ENCODE results near the gene CCDC188. TPM values are rescaled to one million over a fixed set of nuclear protein-coding genes. Genes with fewer than 3 reads are reported as not detected.

Gene CCDC188
- polyA plus RNA-seq, 3 donors = 0.48 to 3.0 (median 0.86) TPM

DNA sequence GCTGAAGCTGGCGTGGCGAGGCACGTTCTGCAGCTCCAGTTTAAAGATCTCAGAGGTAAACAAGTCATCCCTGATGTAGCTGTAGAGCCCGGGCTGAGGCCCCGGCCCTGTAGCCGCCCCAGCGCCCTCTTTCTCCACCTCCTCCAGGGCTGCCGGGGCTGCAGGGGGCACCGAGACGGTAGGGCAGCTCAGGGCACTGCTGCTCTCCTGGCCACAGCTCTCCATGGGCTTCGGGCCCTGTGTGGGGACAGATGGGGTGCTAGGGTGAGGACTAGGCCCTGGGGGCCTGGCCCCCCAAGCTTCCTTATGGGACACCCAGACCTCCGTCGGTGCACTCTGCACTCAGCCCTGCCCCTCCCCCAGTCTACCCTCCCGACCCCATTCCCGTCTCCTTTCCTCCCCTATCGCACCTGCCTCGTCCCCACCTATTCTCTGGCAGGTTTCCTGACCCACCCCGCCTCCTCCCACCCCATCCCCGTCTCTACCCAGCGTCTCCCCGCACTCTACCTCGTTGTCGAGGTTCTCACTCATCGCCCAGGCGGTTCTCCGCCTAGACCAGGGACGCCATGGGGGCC, 34.4 kb downstream of the CCDC188 start:
- peak overlapping the region; percentile 40 for H3K27ac ChIP-seq (ENCODE audit: low read depth, low read length)
- 6 to 9% (median 8%) methylated on average over 27 of the region's 27 CpGs for WGBS, 3 donors

DNA sequence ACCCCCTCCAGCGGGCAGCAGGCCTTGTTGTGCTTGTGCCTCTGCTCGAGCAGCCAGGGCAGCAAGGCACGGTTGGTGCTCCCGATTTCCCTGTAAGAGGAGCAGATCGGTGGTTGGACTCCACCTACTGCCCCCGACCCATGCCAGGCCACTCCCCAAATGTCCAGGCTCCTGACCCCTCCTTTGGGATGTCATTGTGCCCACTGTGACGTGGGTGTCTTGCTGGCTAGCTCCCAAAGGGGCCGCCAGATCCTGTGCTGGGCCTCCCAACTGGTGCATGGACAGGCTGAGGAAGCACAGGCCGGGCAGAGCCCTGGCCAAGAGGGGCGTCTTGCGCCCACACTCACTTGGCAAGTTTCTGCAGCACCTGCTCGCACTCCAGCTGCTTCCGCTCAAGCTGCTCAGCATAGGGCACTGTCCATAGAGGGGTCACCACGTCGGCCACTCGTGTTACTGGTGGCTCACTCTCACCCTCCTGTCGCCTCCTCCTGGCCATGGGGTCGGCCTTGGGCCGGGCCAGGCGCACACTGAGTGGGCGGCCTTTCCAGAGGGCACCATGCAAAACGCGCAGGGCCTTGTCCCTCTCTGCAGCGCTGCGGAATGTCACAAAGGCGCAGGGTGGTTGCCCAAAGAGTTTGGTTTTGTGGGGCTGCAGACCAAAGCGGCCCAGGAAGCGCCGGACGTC, 35.0 kb downstream of the CCDC188 start, which contains the start of gene RANBP1:
Gene RANBP1, plus strand, starts transcription at position 414 of the 685 bp plus-strand sequence. Its CDS starts 81 bp downstream, at position 495.
- peak within 1 kb of the TSS; percentile 40 for H3K27ac ChIP-seq (ENCODE audit: low read depth, low read length)
- 52 to 74% (median 73%) methylated on average over 30 of the region's 30 CpGs for WGBS, 3 donors

DNA sequence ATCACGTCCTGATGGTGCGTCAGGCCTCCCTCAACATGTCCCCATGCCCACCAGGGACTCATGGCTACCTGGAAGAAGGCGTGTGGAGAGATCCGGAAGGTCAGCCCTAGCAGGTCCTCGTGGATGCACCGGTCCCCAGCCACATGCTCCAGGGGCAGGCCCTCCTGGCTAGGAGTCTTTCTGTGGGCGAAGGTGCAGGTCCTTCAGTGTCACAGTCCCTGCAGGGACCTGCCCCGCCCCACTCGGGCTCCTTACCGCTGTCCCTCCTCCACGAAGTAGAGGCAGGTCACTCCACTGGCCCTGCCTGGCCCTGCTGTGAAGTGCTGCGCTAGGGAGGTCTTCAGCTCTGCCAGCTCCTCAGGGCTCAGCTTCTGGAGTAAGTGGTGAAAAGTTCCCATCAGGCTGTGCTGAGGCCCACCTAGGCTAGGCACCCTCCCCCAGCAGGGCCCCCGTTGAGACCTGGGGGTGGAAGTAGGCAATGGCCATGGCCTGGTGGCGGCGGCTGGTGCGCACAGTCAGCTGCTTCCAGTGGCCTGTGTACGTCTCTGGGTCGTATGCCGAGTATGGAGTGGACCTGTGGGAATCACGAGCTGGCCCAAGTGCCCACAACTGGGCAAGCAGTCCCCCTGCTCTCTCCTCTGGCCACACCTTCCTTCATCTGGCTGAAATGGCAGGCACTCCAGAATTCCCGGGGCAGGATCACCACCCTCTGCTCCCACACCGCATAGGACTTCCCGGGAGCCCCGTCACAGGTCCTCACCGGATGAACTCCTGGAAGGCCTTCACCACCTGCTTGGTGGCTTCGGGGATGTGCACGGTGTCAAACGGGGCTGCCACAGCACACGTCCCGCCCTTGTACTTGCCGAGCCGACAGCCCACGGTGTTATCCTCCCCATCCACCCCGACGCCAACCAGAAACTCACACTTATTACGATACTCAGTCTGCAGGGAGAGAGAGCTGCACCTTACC, 36.1 kb downstream of the CCDC188 start:
- H3K27ac ChIP-seq (ENCODE audit: low read depth, low read length) = no peak overlapping the region
- 89 to 90% (median 89%) methylated on average over 36 of the region's 36 CpGs for WGBS, 3 donors

DNA sequence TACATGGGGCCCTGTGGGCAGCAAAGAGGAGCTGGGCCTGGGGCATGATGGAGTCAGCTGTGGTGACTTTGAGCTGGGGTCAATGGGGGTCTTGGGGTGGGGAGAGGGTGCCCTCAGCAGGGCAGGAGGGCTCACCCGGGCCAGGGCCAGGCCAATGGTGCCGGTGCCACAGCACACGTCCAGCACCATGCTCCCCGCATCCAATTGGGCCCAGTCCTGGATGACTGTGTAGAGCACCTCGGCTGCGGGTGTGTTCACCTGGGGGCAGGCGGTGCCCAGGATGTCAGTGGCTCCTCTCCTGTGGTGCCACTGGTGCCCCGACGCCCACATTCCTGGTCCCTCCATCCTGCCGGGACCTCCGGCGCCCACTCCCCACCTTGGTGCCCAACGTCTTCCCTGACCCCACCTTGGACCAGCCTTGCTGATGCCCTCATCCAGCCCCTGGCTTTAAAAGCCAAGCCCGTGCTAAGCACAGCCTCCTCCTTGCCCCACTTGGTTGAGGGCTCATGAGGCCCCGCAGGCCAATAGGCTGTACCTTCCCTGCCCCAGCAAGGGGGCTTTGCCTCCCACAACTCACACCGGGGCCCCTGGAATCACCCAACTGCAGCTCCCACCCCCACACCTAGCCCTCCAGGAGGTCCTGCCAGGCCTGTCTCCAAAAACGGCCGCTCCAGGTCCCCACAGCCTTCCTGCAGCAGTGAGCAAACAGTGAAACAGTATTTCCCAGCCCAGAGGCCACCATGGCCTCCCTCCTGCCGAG, 37.1 kb downstream of the CCDC188 start:
- no peak overlapping the region for H3K27ac ChIP-seq (ENCODE audit: low read depth, low read length)
- WGBS, 3 donors = 87 to 92% (median 87%) methylated on average over 19 of the region's 19 CpGs

DNA sequence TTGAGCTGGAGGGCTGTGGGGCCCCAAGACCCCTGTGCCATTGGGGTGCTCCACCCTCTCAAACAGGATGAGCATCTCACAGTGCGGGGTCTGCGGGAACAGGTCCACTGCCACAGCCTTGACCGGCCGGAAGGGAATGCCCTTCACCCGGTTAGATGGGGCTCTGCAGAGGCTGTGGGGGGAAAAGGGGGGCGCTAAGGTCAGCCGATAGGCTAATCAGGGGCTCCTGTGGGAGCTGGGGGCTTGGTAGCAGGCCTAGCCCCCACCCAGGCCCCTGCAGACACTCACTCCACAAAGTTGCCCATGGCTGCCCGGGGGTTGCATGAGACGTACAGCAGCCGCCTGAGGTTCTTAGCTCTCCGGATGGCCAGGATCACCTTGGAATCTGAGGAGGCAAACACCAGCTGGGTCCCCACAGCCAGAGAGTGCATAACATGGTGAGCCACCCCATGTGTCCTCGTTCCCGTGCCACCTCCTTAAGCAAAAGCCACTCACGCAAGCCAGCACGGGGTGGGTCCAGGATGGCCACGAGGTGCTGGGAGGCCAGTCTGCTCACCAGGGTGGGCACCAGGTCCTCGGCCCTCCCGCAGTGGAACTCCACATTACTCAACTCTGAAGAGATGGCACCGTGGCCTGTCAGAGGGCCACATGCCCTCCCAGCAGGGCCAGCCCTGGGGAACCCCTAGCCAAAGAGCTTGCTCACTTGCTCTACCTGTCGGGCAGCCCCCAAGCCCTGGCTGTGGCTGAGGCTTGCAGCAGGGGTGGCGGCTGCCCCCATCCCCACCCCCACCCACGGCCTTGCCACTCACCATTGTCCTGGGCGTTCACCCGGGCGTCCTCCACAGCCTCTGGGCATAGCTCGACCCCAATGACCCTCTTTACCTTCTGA, 38.0 kb downstream of the CCDC188 start:
- 74 to 86% (median 81%) methylated on average over 26 of the region's 26 CpGs for WGBS, 3 donors
- H3K27ac ChIP-seq (ENCODE audit: low read depth, low read length) = no peak overlapping the region

DNA sequence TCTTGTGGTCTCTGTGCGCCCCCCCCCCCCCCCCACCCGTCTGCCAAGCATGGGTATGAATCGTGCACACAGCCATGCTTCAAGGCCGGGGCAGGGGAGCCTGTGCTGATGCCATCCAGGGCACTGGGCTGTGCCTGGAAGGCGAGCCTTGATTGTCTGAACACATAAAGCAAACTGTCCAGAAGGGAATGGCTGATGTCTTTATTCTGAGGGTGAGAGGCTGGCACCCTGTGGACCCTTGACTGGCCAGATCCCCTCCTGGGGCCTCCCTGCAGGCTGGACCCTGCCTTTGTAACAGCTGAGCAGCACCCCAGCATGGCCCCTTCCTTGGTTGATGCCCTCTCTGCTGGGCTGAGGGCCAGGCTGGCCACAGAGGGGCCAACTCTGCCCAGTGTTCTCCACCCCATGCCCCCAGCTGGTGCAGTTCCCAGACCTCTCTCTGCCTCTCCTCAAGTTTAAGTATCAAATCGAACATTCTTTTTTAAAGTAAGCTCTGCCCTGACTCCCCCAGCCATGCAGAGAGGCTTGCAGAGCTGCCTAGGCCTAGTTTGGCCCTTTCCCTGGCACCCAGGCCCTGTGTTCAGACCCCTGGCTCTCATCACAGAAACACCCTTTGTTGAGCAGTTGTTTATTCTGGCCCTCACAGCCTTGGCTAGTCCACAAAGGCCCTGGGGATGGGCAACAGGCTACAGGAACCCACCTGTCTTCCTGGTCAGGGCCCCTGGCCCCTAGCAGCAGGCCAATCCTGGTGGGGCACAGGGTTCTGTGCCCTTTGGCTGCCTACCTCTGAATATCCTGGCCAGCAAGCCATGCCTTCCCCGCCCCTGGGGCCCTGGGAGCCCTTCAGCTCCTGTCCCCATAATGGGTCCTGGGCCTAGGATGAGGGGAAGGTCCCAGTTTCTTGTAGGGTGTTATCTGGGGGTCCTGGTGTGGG, 38.9 kb downstream of the CCDC188 start:
- H3K27ac ChIP-seq (ENCODE audit: low read depth, low read length) = no peak overlapping the region
- WGBS, 3 donors = 38 to 82% (median 80%) methylated on average over 6 to 7 of the region's 7 CpGs

DNA sequence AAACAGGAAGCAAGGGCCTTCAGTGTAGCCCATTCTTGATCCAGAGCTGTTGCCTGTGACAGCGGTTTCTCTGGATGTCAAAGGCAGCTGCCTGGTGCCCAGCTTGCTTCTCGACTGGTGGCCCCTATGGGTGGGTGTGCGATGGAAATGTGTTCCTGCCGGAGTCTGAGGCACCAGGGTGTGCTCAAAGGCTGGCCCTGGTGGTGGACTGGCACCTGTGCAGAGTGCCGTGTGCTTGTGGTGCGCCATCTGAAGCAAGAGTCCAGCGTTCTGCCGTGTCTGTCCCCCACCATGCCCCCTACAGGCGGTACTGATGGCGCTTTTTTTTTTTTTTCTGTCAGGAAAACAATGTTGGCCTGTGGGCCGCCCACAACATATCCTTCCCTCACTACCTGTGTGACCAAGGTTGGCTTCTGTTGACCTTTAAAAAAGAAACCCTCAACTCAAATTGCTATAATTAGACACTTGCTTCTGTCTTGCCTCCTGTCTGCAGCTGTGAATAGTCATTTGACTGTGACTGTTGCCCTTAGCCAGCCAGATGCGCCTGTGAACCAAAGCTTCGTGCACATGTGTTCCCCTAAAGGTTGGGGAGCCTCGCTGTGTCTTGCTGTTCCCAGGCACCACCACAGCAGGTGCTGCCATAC, 39.7 kb downstream of the CCDC188 start:
- no peak overlapping the region for H3K27ac ChIP-seq (ENCODE audit: low read depth, low read length)
- 51 to 65% (median 62%) methylated on average over 14 of the region's 14 CpGs for WGBS, 3 donors

DNA sequence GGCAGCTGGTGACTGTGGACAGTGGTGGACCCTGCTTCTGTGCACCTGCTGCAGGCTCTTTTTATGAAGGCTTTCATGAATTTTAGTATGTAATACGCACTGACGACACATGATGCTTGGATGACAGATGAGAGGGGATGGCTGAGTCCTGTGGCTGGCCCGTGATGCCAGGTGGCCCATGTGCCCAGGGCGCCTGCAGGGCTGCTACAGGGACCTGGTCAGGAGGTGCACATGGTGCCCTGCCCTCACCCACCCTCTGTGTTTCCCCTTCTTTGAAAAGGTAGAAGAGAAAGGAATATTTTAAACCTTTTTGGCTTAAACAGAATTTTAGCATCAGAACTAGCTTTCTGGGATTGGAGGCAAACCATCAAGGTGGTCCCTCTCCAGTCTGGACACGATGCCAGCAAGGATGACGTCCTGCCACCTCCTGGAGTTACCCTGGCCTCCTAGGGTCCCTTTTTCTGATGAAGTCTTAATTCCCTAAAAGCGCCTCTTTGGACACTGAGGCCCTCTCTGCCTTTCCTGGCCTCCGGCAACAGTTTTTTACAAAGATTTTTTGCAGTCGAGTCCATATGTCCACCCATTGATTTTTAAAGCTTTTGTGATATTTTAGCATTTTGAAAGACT, 40.4 kb downstream of the CCDC188 start:
- H3K27ac ChIP-seq (ENCODE audit: low read depth, low read length) = no peak overlapping the region
- WGBS, 3 donors = 87 to 92% (median 91%) methylated on average over 9 of the region's 9 CpGs

DNA sequence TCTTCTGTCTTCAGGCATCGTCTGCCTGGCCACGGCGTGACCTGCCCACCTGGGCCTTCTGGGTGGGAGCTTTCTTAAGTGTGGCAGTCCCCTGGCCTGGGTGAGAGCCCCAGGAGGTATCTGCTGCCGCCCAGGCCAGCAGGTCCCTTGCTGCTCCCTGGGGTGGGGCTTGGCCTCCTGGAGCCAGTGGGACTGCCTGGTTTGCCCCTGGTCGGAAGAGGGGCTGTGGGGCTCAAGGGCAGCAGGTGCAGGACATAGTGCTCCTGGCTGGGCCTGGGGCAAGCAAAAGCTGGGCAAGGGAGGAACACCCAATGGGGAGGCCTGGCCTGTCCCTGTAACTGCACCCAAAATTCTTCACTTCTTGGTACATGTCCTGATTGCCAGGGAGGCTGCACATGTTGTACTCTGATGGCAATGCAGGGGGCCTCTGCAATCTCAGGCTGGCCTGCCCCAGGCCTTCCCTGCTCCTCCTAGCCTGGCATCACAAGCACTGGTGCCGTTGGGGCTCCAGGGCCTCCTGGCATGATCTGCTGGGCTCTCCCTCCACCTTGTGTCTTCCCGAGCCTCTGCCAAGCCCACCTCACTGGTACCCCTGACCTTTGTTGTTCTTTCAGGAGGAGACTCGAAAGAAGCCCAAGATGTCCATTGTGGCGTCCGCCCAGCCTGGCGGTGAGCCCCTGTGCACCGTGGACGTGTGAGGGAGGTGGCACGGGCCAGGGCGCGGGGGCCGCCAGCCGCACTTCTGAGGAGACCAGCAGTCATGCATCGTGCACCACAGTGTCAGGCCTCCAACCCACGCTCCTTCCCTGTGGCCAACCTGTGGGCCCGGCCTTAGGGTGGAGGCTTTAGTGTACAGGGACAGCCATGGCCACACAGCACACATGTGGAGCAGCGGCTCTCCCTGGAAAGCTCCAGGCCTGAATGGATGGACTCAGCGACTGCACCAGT, 41.2 kb downstream of the CCDC188 start:
- WGBS, 3 donors = 86% methylated on average over 23 of the region's 23 CpGs
- H3K27ac ChIP-seq (ENCODE audit: low read depth, low read length) = no peak overlapping the region

DNA sequence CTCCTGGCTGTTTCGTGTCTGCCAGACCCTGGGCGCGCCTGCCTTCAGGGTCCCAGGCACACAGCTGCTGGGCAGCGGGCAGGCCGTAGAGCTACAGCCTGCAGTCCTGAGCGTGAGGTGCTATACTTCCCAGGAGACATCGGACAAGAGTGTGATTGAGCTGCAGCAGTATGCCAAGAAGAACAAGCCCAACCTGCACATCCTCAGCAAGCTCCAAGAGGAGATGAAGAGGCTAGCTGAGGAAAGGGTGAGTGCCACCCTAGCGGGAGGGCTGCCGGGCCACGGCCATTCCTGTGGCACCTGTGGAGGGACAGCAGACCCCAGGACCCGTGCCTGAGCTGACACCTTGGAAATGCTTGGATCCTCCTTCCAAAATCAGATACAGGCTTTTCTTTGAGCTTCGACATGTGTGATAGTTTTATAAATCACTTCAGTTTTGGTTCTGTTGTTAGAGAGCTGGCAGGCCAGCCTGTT, 42.1 kb downstream of the CCDC188 start:
- whole genome bisulfite sequencing, 3 donors = 89 to 91% (median 90%) methylated on average over 12 of the region's 12 CpGs
- H3K27ac ChIP-seq (ENCODE audit: low read depth, low read length) = no peak overlapping the region

DNA sequence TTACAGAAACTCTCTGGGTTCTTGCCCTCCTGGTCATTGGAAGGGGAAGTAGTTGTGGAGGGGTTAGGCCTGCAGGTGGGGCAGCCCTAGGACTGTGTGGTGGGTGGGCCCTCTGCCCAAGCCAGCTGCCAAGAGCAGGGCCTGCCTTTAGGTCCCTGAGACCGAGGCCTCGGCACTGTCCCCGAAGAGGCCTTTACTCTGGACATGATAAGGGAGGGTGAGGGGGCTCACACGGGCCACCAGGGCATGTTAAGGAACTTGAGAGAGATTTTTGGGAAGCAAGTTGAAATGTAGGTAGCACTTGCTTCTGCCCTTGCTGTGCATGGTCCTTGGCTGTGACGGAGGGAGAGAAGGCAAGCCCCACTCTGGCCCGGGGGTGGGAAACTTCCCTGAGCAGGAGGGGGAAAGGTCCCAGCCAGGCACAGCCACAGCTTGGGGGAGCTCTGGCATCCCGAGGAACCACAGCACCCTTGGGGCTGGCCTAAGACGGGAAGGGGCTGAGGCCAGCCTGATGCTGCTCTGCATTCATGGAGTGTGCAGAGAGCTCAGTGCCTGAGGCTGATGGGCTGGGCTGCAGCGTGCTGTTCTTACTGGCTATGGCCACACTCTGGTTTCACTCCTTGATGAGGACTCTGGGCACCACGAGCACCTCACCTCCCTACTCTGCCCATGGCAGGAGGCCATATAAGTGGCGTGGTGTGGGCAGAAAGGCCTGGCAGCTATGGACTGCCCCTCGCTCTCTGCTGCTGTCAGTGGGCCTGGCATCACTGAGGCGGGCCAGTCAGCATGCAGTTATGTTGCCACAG, 42.7 kb downstream of the CCDC188 start:
- H3K27ac ChIP-seq (ENCODE audit: low read depth, low read length) = no peak overlapping the region
- WGBS, 3 donors = 78 to 88% (median 88%) methylated on average over 13 of the region's 13 CpGs

DNA sequence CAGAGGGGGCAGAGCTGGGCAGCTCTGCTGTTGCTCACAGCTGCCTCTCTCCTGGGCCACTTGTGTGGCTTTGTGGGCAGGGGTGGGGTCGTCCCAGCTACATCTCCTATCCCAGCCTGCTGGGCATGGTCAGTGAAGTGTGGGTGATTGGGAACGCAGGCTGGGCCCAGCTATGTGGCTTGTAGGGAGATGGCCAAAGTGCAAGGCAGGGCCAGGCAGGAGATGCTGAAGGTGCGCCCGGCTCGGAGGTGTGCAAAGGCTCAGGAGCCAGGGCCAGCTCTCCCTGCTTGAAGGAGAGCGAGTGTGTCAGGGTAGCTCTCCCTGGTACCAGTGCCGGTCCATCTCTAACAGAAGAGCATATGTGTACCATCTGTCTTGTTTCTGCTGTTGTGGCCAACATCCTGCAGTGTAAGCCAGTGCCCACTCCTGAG, 43.4 kb downstream of the CCDC188 start:
- H3K27ac ChIP-seq (ENCODE audit: low read depth, low read length) = no peak overlapping the region
- 92 to 98% (median 94%) methylated on average over 7 of the region's 7 CpGs for WGBS, 3 donors

DNA sequence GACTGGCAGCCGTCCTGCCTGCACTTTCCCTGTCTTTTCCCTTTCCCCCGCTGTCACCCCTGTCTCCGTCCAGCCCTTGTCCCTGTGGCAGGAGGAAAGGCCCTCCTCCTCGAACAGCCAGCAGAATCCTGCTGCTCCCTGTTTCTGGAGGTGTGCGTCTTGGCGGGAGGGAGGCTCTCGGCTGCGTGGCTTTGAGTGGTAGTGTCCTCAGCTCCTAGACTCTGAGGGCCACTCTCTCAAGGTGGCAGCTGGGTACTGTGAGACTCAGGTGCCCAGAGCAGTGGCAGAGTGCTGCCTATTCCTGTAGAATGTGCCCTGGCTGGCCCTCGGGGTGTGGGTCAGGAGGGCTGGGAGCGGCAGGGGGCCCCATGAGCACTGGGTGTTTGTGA, 44.0 kb downstream of the CCDC188 start:
- WGBS, 3 donors = 94 to 96% (median 95%) methylated on average over 10 of the region's 10 CpGs
- no peak overlapping the region for H3K27ac ChIP-seq (ENCODE audit: low read depth, low read length)
